H1 (cell line): ENCODE measurements around the gene CDC42EP1. TPM values are rescaled to one million over a fixed set of nuclear protein-coding genes. Genes with fewer than 3 reads are reported as not detected.

Experiments used
- CTCF ChIA-PET: fragments of 300-600 bp; sonication (Branson Sonifier 250); formaldehyde crosslinking; loops from one replicate; lab custom pipeline; 2021; ENCODE audit not compliant: partially characterized antibody; lab: Charles Lee
- POLR2A ChIA-PET: fragments of 300-600 bp; sonication (Branson Sonifier 250); formaldehyde crosslinking; loops from one replicate; lab custom pipeline; 2021; ENCODE audit warnings: inconsistent platforms; ENCODE audit not compliant: partially characterized antibody; lab: Charles Lee
- DNase-seq, 2 experiments: peaks; one replicate each; pipeline versions ENCODE4 v3.0.0 to v3.0.0-alpha.2; 2010 to 2022; ENCODE audit warnings: low spot score in 2 of 2, low read depth in 1 of 2, mixed read lengths in 1 of 2
- FAIRE-seq: peaks from 2 replicates; lab custom pipeline; 2011; peaks lifted over from hg19 to GRCh38; lab: Jason Lieb, UNC
- H2AFZ ChIP-seq: 2 replicates; pipeline ENCODE4 v1.8.1; 2012; ENCODE audit warnings: low read length, inconsistent platforms
- H2AK5ac ChIP-seq: 2 replicates; pipeline ENCODE4 v1.6.1; 2013; ENCODE audit warnings: low read depth, low read length
- H2BK120ac ChIP-seq: replicated peaks from 2 replicates; pipeline ENCODE3; 2013; ENCODE audit warnings: low read depth, low read length, inconsistent platforms
- H2BK12ac ChIP-seq: 2 replicates; pipeline ENCODE4 v1.6.1; 2013; ENCODE audit warnings: low read depth, low read length
- H2BK15ac ChIP-seq: 2 replicates; pipeline ENCODE4 v1.6.1; 2013; ENCODE audit warnings: low read length
- H2BK20ac ChIP-seq: 2 replicates; pipeline ENCODE4 v1.6.1; 2013; ENCODE audit warnings: low read length
- H2BK5ac ChIP-seq: 2 replicates; pipeline ENCODE4 v1.6.1; 2013; ENCODE audit warnings: low read depth, low read length
- H3K14ac ChIP-seq: 2 replicates; pipeline ENCODE4 v1.6.1; 2013; ENCODE audit warnings: inconsistent platforms; ENCODE audit not compliant: insufficient read length
- H3K18ac ChIP-seq: 2 replicates; pipeline ENCODE4 v1.6.1; 2013; ENCODE audit warnings: low read length; ENCODE audit errors: extremely low read depth
- H3K23ac ChIP-seq: 2 replicates; pipeline ENCODE4 v1.6.1; 2013; ENCODE audit warnings: inconsistent platforms; ENCODE audit not compliant: insufficient read length
- H3K23me2 ChIP-seq: 2 replicates; pipeline ENCODE4 v1.6.1; 2013; ENCODE audit warnings: low read depth, low read length
- H3K27ac ChIP-seq: 2 replicates; pipeline ENCODE4 v1.6.1; 2011; ENCODE audit warnings: low read depth, low read length, inconsistent platforms
- H3K27me3 ChIP-seq, 4 experiments: replicated peaks in 1 of 4; 1 replicate in 1 of 4; 2 replicates in 3 of 4; pipeline versions ENCODE4 v1.6.1 to v1.8.1; 2011 to 2013; ENCODE audit warnings: low read length in 3 of 4, mild to moderate bottlenecking in 3 of 4, inconsistent platforms in 2 of 4, mixed read lengths in 2 of 4, moderate library complexity in 1 of 4; ENCODE audit not compliant: control insufficient read depth in 3 of 4, insufficient read depth in 3 of 4; ENCODE audit errors: extremely low read depth in 1 of 4
- H3K36me3 ChIP-seq, 4 experiments: 2 replicates each; pipeline versions ENCODE4 v1.6.1 to v1.8.1; 2011 to 2013; ENCODE audit warnings: mild to moderate bottlenecking in 4 of 4, low read length in 3 of 4, moderate library complexity in 2 of 4, control low read depth in 1 of 4, inconsistent platforms in 1 of 4; ENCODE audit not compliant: insufficient read depth in 4 of 4, control insufficient read depth in 2 of 4
- H3K4ac ChIP-seq: replicated peaks from 2 replicates; pipeline ENCODE3; 2013; ENCODE audit warnings: low read length, low read depth, mixed read lengths, inconsistent platforms; ENCODE audit not compliant: insufficient read length
- H3K4me1 ChIP-seq, 4 experiments: replicated peaks in 1 of 4; 1 replicate in 1 of 4; 2 replicates in 3 of 4; pipeline versions ENCODE4 v1.6.1 to v1.8.1; 2011 to 2013; ENCODE audit warnings: low read length in 3 of 4, inconsistent platforms in 2 of 4, mixed read lengths in 1 of 4; ENCODE audit not compliant: insufficient read depth in 4 of 4, control insufficient read depth in 3 of 4
- H3K4me2 ChIP-seq, 2 experiments: 2 replicates each; pipeline versions ENCODE4 v1.6.1 to v1.8.1; 2011 to 2013; ENCODE audit warnings: low read depth in 2 of 2, low read length in 2 of 2, control low read depth in 1 of 2, inconsistent platforms in 1 of 2, mild to moderate bottlenecking in 1 of 2; ENCODE audit not compliant: insufficient read depth in 1 of 2
- H3K4me3 ChIP-seq, 4 experiments: fragments of 200-600, 300-600 bp in 1 of 4; sonication (generic), shearing (Covaris generic), sonication (Bioruptor Twin) in 1 of 4; 2 replicates each; pipeline versions ENCODE4 v1.5.1 to v1.8.1; 2011 to 2016; ENCODE audit warnings: low read length in 4 of 4, low read depth in 3 of 4, control low read depth in 2 of 4, inconsistent platforms in 2 of 4, mild to moderate bottlenecking in 2 of 4, mixed read lengths in 1 of 4, moderate library complexity in 1 of 4; ENCODE audit not compliant: insufficient read depth in 2 of 4; ENCODE audit errors: extremely low read depth in 1 of 4
- H3K56ac ChIP-seq: replicated peaks from 2 replicates; pipeline ENCODE3; 2013; ENCODE audit warnings: low read depth, mild to moderate bottlenecking, mixed read lengths, low read length, inconsistent platforms; ENCODE audit not compliant: insufficient read length
- H3K79me1 ChIP-seq: 2 replicates; pipeline ENCODE4 v1.6.1; 2013; ENCODE audit warnings: low read depth, low read length, control low read depth
- H3K79me2 ChIP-seq, 2 experiments: 2 replicates each; pipeline versions ENCODE4 v1.6.1 to v1.8.1; 2012 to 2013; ENCODE audit warnings: low read length in 2 of 2, mild to moderate bottlenecking in 2 of 2, inconsistent platforms in 1 of 2; ENCODE audit not compliant: insufficient read depth in 2 of 2, control insufficient read depth in 1 of 2
- H3K9ac ChIP-seq, 4 experiments: replicated peaks in 1 of 4; 1 replicate in 1 of 4; 2 replicates in 3 of 4; pipeline versions ENCODE4 v1.6.1 to v1.8.1; 2011 to 2013; ENCODE audit warnings: low read depth in 3 of 4, low read length in 3 of 4, control low read depth in 2 of 4, mild to moderate bottlenecking in 2 of 4, moderate library complexity in 2 of 4, inconsistent platforms in 1 of 4; ENCODE audit errors: extremely low read depth in 1 of 4
- H3K9me3 ChIP-seq, 2 experiments: 2 replicates each; pipeline versions ENCODE4 v1.6.1 to v1.8.1; 2012 to 2013; ENCODE audit warnings: mild to moderate bottlenecking in 2 of 2, moderate library complexity in 2 of 2, control low read depth in 1 of 2, inconsistent platforms in 1 of 2, low read depth in 1 of 2, low read length in 1 of 2, mixed read lengths in 1 of 2; ENCODE audit not compliant: insufficient read depth in 2 of 2
- H4K20me1 ChIP-seq, 2 experiments: replicated peaks in 1 of 2; 2 replicates each; pipeline versions ENCODE3 to v1.8.1; 2011 to 2013; ENCODE audit warnings: inconsistent platforms in 2 of 2, low read length in 2 of 2, mild to moderate bottlenecking in 1 of 2; ENCODE audit not compliant: insufficient read depth in 2 of 2, control insufficient read depth in 1 of 2
- H4K5ac ChIP-seq: 2 replicates; pipeline ENCODE4 v1.6.1; 2013; ENCODE audit warnings: low read length, low read depth, mixed read lengths, inconsistent platforms; ENCODE audit not compliant: insufficient read length
- H4K8ac ChIP-seq: 2 replicates; pipeline ENCODE4 v1.8.0; 2013; ENCODE audit warnings: mild to moderate bottlenecking, moderate library complexity, low read length, inconsistent platforms; ENCODE audit not compliant: insufficient read depth; ENCODE audit errors: extremely low read depth
- H4K91ac ChIP-seq: replicated peaks from 2 replicates; pipeline ENCODE3; 2013; ENCODE audit warnings: low read length, mixed read lengths, inconsistent platforms; ENCODE audit not compliant: insufficient read length
- BCL11A ChIP-seq, 2 experiments: IDR thresholded peaks; one replicate each; pipeline ENCODE4 v1.6.1; 2011; ENCODE audit warnings: low read depth in 2 of 2, low read length in 2 of 2, mild to moderate bottlenecking in 2 of 2
- CHD2 ChIP-seq: IDR thresholded peaks from 2 replicates; pipeline ENCODE4 v1.6.1; 2012; ENCODE audit warnings: low read length, improper control_type of control experiment
- CTBP2 ChIP-seq: IDR thresholded peaks from 2 replicates; pipeline ENCODE4 v1.7.0; 2011; ENCODE audit warnings: borderline replicate concordance, mild to moderate bottlenecking, moderate library complexity, mixed read lengths, low read length; ENCODE audit not compliant: insufficient read depth, insufficient read length
- GTF2F1 ChIP-seq: IDR thresholded peaks from 2 replicates; pipeline ENCODE4 v1.6.1; 2012; ENCODE audit warnings: low read depth, low read length, improper control_type of control experiment, borderline replicate concordance
- MAFK ChIP-seq: IDR thresholded peaks from 2 replicates; pipeline ENCODE4 v1.6.1; 2012; ENCODE audit warnings: low read depth, mild to moderate bottlenecking, improper control_type of control experiment, low read length
- NRF1 ChIP-seq: IDR thresholded peaks from 2 replicates; pipeline ENCODE4 v1.6.1; 2011; ENCODE audit warnings: mild to moderate bottlenecking, low read depth, low read length, improper control_type of control experiment
- SP1 ChIP-seq: IDR thresholded peaks from 2 replicates; pipeline ENCODE4 v1.6.1; 2011; ENCODE audit warnings: low read depth, low read length
- SP2 ChIP-seq: IDR thresholded peaks from 2 replicates; pipeline ENCODE4 v1.6.1; 2012; ENCODE audit warnings: mild to moderate bottlenecking, low read length, inconsistent platforms
- TEAD4 ChIP-seq: IDR thresholded peaks from 2 replicates; pipeline ENCODE4 v1.6.1; 2012; ENCODE audit warnings: low read depth, low read length, inconsistent platforms, mixed read lengths
- USF2 ChIP-seq: IDR thresholded peaks from 2 replicates; pipeline ENCODE4 v1.6.1; 2011; ENCODE audit warnings: low read length, improper control_type of control experiment
- WGBS, 2 experiments: shearing (Covaris generic) in 1 of 2; methylation state at CpG; one replicate each; pipeline versions ENCODE4 v1.1.6 to v1.1.7; 2013 to 2015; ENCODE audit warnings: low lambda C conversion rate in 2 of 2, mixed read lengths in 2 of 2, inconsistent platforms in 1 of 2, low coverage in 1 of 2, missing lambda C conversion rate in 1 of 2; ENCODE audit not compliant: insufficient replicate concordance in 2 of 2, insufficient coverage in 1 of 2, insufficient read length in 1 of 2; ENCODE audit errors: extremely low coverage in 1 of 2, missing lambda C conversion rate in 1 of 2; 5-methylcytosine and 5-hydroxymethylcytosine counted together
- polyA plus RNA-seq, 7 experiments: library from polyadenylated mRNA; depleted of rRNA in 3 of 7; stranded (reverse) in 5 of 7; unstranded in 2 of 7; fragments of >200 nt in 5 of 7; fragments of 200-250 nt in 2 of 7; gene quantifications; 1 replicate in 5 of 7; 2 replicates in 1 of 7; 4 replicates in 1 of 7; pipeline versions ENCODE4 v1.2.1 to v1.2.3, GENCODE V29; 2011 to 2013; ENCODE audit warnings: missing spikeins in 2 of 7, mixed read lengths in 2 of 7
- total RNA-seq: library from RNA; stranded (reverse); fragmentation: NEBNext Ultra II Directional; extraction: Animal tissue kit (Norgen Biotek cat#: 25700); gene quantifications from 2 replicates; pipeline ENCODE4 v1.2.1, GENCODE V29; 2021

CDC42EP1 gene
- total and polyA plus RNA-seq, 2 of the 8 experiments (the other 6 are each of a cell fraction or from before 2014, with no cell fraction given), result 8.3 to 11.2 TPM

GRCh38 chr22:37601540-37602442, 41.5 kb downstream of the CDC42EP1 start:
- Histone ChIP-seq H2BK12ac (no peak overlapping the region; the same call in 1 of the 2 replicates), H4K8ac (no peak overlapping the region), H4K91ac (no peak overlapping the region), H3K56ac (no peak overlapping the region), H3K23me2 (no peaks in the 10 kb centered on the region), H3K4me2 (peak overlapping the region; percentile 55), H3K36me3 (no peaks in the 10 kb centered on the region), H2AK5ac (no peak overlapping the region), H3K4me1 (peaks cover 0 to 8% (median 4%) of the 10 kb centered on the region in 4 experiments; a peak in 3 of 7 replicates), H3K79me1 (no peaks in the 10 kb centered on the region), H3K9ac (no peak overlapping the region), H3K18ac (peak overlapping the region; percentile 35; the same call in 1 of the 2 replicates), H4K5ac (peak overlapping the region; percentile 82), H3K23ac (no peak overlapping the region), H2BK120ac (no peak overlapping the region), H4K20me1 (no peaks in the 10 kb centered on the region), H2BK15ac (no peak overlapping the region), H3K14ac (no peak overlapping the region), H3K4ac (no peak overlapping the region), H3K79me2 (no peaks in the 10 kb centered on the region), H2BK20ac (no peak overlapping the region; the same call in 1 of the 2 replicates), H2AFZ (0 out of 2 replicates have a peak overlapping the region, but pooled peaks have one; percentile 59), H3K27ac (0 out of 2 replicates have a peak overlapping the region, but pooled peaks have one; percentile 4), H3K4me3 (peak overlapping the region in 2 of 4 experiments; percentile 9 to 26; a peak in 3 of 8 replicates), H3K9me3 (no peaks in the 10 kb centered on the region), H2BK5ac (no peak overlapping the region; the same call in 1 of the 2 replicates), H3K27me3 (no peaks in the 10 kb centered on the region)
- ChIA-PET CTCF (interaction anchor here (0.6 to 3.6 kb wide), 11 partner anchors 10 to 63 kb away, joined by 3 to 14 read pairs (median 4); no protein-coding TSS in a partner anchor), POLR2A (interaction anchor here (0.8 to 1.0 kb wide), 3 partner anchors 11 to 36 kb away, joined by 3 read pairs; no protein-coding TSS in a partner anchor)
- FAIRE-seq (peak; percentile 96), DNase-seq (peak; percentile 65 to 66)
- whole genome bisulfite sequencing, 2 experiments, result 54% methylated on average over 14 of the region's 14 CpGs; no CpG with 5 or more reads in 1 of the 2 experiments
- no peak for TF ChIP-seq BCL11A (IDR thresholded peaks at IDR 0.05; ENCODE audit: low read depth in 2 of 2, low read length in 2 of 2)
- peak; percentile 30; the same call in 1 of the 2 replicates for TF ChIP-seq SP2
- no peak for TF ChIP-seq NRF1
- TF ChIP-seq USF2, result no peak
- TF ChIP-seq MAFK, result no peak
- no peak for TF ChIP-seq CTBP2
- TF ChIP-seq GTF2F1, result no peak
- peak; percentile 94 for TF ChIP-seq SP1
- peak; percentile 78 for TF ChIP-seq CHD2
- no peak for TF ChIP-seq TEAD4
